GM18519 (cell line): ENCODE measurements around the gene MYL3.

Experiments used
- ATAC-seq: cut with Tn5 transposase; IDR thresholded peaks from one replicate; pipeline ENCODE4 v1.9.1; 2021; ENCODE audit warnings: mild to moderate bottlenecking, moderate library complexity; ENCODE audit not compliant: unreplicated experiment, low FRiP score

MYL3 gene

GRCh38 chr3:46883830-46884185 is 20.6 kb upstream of the MYL3 start:
- no peak for ATAC-seq

GRCh38 chr3:46883054-46883829 is 20.0 kb upstream of the MYL3 start:
- no peak for ATAC-seq

GRCh38 chr3:46882377-46883053 is 19.3 kb upstream of the MYL3 start:
- no peak for ATAC-seq

- ATAC-seq = no peak
These were observed 18.5 kb upstream of the MYL3 start for GRCh38 chr3:46881596-46882376.

- ATAC-seq = no peak
These were observed 17.8 kb upstream of the MYL3 start for GRCh38 chr3:46880884-46881595.

- no peak for ATAC-seq
These were observed 15.7 kb upstream of the MYL3 start for GRCh38 chr3:46878781-46879436.

- no peak for ATAC-seq
These were observed 14.3 kb upstream of the MYL3 start, which contains the start of gene PTH1R for GRCh38 chr3:46877406-46878125. PTH1R (plus strand) TSS chr3:46877721; CDS start chr3:46883560, 5,839 bp downstream.

- no peak for ATAC-seq
These were observed 13.4 kb upstream of the MYL3 start for GRCh38 chr3:46876313-46877300.

- no peak for ATAC-seq
These were observed 12.3 kb upstream of the MYL3 start for GRCh38 chr3:46875560-46875959.

GRCh38 chr3:46874430-46874829 is 11.2 kb upstream of the MYL3 start:
- ATAC-seq = no peak

- no peak for ATAC-seq
These were observed 10.3 kb upstream of the MYL3 start for GRCh38 chr3:46873521-46873920.

- no peak for ATAC-seq
These were observed 8.0 kb upstream of the MYL3 start for GRCh38 chr3:46871222-46871621.

- no peak for ATAC-seq
These were observed 7.4 kb upstream of the MYL3 start for GRCh38 chr3:46870651-46871050.

- no peak for ATAC-seq
These were observed 6.2 kb upstream of the MYL3 start for GRCh38 chr3:46869440-46869839.

- no peak for ATAC-seq
These were observed 5.7 kb upstream of the MYL3 start for GRCh38 chr3:46868948-46869347.

GRCh38 chr3:46868287-46868686 is 5.0 kb upstream of the MYL3 start:
- no peak for ATAC-seq

GRCh38 chr3:46867550-46867898 is 4.3 kb upstream of the MYL3 start:
- ATAC-seq = no peak

- no peak for ATAC-seq
These were observed 3.7 kb upstream of the MYL3 start for GRCh38 chr3:46866720-46867549.
